Activated CD4-positive, alpha-beta T cell treated with anti-CD3 and anti-CD28 coated beads, Interleukin-2, amount 50 U/mL, for 48 hours (primary cell): ENCODE measurements around the gene CDC42EP3.

Experiments used
- DNase-seq, 2 experiments: peaks; one replicate each; pipeline ENCODE4 v3.0.0-alpha.2; 2020

Gene CDC42EP3

DNA sequence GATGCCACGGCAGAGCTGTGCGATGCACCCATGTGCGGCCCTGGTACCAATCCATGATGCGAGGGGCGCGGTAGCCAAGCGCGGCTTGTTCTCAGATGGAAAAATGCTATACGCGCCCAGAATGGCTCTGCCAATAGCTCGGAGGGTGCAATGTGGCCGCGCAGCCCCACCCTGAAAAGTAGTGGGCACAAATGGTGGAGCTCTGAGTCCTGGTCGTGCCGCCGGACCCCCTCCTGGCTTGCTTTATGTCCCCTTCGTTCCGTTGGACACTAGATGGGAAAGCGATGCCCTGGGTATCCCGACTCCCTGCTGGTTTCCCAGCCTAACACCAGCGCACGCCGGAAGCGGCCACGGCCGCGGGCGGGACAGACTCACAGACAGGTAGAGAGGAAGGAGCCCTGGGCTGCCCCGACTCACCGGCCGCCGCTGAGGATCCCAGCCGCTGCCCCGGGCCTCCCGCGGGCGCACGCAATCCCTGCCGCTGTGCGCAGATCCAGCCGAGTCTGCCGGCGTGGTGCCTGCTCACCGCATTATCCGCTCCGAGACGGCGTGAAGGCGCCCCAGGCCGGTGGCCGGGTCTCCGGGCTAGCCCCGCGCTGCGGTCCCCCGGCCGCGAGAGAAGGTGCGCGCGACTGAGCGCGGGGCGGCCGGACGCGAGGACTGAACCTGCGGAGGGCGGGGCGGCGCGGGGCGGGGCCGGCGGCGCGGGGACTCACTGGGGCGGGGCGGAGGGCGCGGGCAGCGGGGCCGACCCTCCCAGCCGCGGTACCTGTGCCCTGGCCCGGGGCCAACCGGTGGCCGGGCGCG lies at the start of gene CDC42EP3:
Gene CDC42EP3 (minus strand): TSS at position 634 of the 807 bp plus-strand sequence. CDS start 25,055 bp downstream, outside the sequence.
- peak; percentile 76 to 79 for DNase-seq

- no peak for DNase-seq
These were observed 49.7 kb upstream of the CDC42EP3 start for GRCh38 chr2:37721201-37721560.

GRCh38 chr2:37720533-37721200 lies 49.2 kb upstream of the CDC42EP3 start:
- DNase-seq, result no peak

DNA sequence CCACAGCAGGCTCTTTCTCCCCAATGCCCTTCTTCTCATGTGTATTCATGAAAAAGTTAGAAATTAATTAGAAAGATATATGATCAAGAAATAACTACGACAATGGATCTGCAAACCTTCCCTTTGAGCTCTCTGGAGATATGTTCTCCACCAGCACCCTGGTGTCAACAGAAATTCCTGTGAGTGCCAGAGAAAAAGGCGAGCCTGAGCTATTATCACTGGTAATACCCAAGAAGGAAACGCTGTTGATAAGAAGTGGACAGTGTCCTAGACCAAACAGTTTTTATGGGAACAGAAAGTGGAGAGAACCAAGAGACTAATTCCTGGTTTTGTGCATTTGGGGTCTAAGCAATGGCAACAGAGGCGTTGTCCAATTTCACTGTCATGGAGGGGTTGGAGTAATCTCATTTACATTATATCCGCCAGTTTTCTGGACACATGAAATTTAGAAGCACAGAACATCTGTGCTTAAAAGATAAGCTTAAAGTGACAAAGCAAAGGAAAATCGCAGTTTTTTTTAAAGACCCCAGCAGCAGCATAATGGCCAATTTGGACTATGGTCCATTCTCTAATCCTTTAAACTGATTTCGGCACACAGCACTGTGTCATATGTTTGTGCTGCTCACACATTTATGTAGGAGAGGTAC lies 47.2 kb upstream of the CDC42EP3 start:
- no peak for DNase-seq

- no peak for DNase-seq
These were observed 41.8 kb upstream of the CDC42EP3 start for GRCh38 chr2:37713258-37713700.

- no peak for DNase-seq
These were observed 40.4 kb upstream of the CDC42EP3 start for GRCh38 chr2:37711831-37712230.

GRCh38 chr2:37711308-37711731 lies 39.9 kb upstream of the CDC42EP3 start:
- peak in 1 of 2 experiments; percentile 19 for DNase-seq

- no peak for DNase-seq
These were observed 37.7 kb upstream of the CDC42EP3 start for GRCh38 chr2:37709111-37709510.

DNA sequence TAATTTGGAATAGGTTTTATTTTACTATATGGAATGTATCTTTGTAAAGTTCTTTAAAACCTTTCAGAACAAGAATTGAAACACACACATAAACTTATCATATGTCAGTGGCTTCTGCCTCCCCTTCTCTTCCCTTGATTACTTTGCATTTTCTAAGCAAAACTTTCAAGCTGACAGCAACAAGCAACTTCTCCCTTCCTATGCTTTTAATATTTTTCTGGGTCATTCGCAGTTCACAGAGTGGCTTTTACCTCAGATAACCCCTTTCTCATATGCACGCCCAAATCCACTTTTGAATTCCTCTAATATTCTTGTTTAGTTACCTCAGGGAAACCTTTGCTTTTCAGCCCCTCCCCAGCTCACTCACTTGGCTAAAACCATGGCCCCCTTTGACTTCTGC lies 36.7 kb upstream of the CDC42EP3 start:
- no peak for DNase-seq

DNA sequence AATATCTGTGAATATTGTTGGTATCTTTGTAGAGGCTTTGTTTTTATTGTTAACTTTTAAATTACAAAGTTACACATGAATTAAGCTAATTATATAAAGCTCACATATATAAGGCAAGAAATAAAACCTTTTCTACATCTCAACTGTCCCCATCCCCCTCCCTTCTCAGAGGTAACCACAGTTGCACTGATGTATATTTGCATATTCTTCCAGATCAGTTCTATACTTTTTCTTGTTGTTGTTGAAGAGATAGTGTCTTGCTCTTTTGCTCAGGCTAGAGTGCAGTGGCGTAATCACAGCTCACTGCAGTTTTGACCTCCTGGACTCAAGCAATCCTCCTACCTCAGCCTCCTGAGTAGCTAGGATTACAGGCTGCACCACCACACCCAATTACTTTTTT lies 36.0 kb upstream of the CDC42EP3 start:
- no peak for DNase-seq

DNA sequence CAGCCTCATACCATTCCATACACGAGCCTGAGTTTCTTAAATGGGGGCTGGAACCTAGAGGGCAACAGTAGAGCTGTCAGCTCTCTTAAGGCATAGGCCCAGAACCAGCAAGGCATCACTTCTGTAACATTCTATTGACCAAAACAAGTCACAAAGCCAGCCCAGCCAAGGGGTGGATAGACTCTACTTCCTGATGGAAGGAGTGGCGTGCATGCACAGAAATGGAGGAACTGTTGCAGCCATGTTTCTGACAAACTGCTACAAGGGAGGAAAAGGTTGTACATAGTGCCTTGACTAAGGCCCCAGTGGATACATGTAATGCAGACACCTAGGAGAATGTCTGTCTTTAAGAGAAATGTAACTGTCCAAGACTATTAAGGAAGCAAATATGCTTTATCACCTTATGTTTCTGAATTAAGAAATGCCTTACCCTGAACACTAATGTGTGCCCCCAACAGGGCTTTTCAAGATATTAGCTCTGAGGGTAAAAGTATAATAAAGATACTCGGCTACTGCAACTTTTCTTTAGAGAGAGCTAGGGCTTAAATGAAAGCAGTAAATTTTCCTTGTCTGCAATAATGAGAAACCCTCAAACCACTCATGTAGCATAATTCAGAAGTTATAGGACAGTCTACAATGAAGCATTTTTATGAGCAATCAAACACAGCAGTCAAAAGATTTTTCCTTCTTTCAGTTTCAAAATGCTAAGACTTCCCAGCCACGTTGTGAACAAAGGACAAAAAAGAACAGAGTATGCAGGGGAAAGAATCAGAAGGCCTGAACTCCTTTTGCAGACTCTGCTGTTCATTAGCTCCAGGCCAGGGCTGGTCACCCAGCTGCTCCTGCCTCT lies 35.1 kb upstream of the CDC42EP3 start:
- DNase-seq, result no peak

- DNase-seq, result no peak
These were observed 33.7 kb upstream of the CDC42EP3 start for GRCh38 chr2:37705191-37705590.

DNA sequence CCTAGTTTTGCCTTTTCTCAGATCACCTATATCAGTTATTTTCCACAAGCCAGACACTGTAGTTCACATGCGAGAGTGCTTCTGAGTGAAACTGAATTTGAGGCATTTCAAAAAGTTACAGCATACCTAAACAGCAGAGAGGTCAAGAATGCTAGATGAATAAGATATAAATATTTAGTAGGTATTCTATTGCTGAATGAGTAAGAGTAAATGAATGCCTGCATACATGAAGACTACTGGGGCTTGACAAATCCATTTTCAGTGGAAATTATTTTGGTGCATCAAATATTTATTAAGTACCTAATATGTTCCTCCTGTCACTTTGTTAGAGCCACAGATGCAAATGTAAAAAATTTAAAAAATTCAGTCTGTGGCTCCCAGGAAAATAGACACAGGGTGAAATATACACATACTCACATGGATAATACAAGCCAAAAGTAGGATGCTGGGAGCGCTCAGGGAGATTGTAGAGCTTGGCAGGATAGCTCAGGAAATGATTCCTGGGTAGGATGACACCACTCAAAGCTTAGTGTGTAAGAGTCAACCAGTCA lies 27.6 kb upstream of the CDC42EP3 start:
- no peak for DNase-seq

DNA sequence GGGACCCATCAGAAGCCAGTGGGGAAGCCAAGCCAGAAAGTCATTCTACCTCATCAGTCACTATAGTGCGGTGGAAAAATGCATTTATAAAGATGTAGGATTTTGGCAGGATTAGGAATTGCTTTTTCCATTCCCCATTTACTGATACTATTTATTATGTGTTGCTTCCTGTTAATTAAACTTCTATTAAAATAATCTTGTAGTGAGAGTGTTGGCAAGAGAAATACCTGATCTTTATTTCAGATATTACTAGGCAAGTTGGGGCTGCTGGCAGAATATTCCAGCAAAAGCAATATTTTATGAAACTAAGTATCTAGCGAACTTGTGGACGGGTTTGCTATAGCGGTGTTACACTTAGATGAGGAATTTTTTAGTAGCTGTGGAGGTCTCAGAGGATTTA lies 23.9 kb upstream of the CDC42EP3 start:
- no peak for DNase-seq

DNA sequence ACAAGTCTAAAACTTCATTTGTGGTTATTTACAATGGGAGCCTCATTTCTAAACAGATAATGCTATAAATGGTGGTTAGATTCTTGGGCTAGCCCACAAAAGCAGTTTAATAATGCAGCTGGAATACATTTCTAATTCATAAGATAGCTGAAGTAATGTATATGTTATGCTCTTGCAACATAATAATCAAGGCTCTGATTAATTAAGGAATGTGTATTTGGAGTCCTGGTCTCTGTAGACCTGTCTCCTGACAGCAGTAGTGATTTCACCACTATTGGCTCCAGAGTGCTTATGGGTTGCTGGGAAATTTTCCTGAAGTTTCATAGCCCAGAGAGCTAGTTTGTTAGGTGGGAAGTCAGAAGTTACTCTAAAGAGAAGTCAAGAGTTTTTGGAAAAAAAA lies 21.3 kb upstream of the CDC42EP3 start:
- no peak for DNase-seq

DNA sequence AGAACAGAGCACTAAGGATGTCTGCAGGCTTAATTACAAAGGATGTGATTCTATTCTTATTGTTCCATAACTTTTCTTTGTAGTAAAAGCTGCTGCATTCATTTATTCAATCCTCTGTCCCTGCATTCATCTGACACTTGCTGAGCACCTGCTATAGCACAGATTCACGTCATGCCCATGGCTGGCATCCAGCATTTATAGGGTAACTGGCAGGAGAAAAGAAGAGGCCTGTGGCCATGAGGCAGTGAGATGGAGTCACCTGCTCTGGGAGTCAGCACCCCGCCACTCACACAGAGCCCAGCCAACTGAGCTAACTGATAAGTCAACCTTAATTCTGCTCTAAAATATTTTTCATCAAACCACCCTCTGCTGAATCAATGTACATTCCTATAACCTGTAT lies 18.3 kb upstream of the CDC42EP3 start:
- no peak for DNase-seq

DNA sequence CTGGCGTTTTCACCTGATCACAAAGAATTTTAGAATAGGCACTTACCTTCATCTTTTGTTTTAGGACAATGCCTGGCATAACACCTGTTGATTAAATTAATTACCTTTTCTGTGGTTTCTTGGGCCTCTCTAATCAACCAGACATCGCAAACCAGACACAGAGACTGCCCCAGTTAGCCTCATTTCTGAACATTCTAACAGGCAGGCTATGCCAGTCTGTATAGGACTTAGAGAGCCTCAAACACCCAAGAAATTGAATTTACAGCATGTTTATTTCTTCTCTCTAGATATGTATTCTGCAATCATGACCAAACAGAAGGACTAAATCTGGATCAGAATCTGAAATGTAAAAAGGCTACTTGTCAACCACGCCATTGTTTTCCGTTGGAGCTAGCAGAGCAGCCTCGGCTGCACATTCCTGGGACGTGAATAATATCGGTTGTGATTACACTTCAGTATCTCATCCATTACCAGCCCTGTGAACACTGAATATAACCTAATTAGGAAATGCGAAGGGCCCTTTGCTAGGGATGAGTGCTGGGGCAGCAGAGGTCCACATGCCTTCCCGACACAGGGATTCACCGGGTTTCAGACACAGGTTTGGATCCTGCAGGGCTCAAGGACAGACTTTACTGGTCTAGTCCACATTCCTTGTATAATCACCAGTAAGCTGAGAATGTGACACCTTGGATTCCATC lies 17.5 kb upstream of the CDC42EP3 start:
- no peak for DNase-seq

- no peak for DNase-seq
These were observed 15.5 kb upstream of the CDC42EP3 start for GRCh38 chr2:37686792-37687526.

GRCh38 chr2:37684809-37685208 lies 13.4 kb upstream of the CDC42EP3 start:
- DNase-seq, result no peak

- DNase-seq, result no peak
These were observed 12.7 kb upstream of the CDC42EP3 start for GRCh38 chr2:37683921-37684780.
